HG03097 (cell line): ENCODE results near the gene SUSD3.
"Not testable (repeated sequence)": the region's sequence is repeated elsewhere in the genome, so short reads cannot be mapped to it uniquely, and the experiment has no call there.

Experiments used
- ATAC-seq: cut with Tn5 transposase; IDR thresholded peaks from one replicate; pipeline ENCODE4 v1.9.1; 2021; ENCODE audit not compliant: unreplicated experiment, low FRiP score

The SUSD3 gene

DNA sequence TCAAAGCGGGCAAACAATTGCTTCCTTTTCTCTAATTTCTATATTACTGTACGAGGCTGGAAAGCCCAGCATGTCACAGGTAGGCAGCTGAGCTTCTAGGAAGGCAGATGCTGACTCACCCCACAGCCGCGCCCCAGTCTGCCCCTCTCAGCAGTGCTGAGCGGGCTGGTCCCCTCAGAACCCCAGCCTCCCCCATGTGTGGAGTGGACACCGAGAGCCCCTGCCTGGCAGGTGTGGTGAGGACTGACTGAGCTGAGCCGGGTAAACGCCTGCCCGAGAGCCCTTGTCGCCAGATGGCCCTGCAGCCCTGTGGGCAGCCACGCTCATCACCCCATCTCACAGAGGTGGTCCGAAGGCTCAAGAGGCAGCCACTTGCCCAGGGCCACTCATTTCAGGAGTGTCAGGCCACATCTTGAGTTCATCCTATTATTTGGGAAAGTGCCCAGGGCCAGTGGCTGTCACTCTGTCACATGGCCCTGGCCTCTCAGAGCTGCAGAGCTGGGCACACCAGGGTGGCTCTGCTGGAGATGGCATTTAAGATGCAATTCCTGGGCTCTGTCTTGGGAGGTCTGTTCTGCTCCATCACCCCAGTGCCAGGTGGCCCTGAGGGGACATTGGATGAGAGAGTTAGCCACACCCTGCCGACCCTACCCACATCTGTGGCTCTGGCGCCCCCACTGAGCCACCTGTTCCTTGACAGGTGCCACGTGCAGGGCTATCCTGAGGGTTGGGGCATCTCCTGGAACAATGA, 50.0 kb downstream of the SUSD3 start:
- ATAC-seq, result no peak

GRCh38 chr9:93110311-93110855, 51.9 kb downstream of the SUSD3 start:
- no peak for ATAC-seq

- no peak for ATAC-seq
Observed at GRCh38 chr9:93111001-93111370, 52.5 kb downstream of the SUSD3 start.

- ATAC-seq, result no peak
Observed at GRCh38 chr9:93111371-93112115, 53.0 kb downstream of the SUSD3 start.

DNA sequence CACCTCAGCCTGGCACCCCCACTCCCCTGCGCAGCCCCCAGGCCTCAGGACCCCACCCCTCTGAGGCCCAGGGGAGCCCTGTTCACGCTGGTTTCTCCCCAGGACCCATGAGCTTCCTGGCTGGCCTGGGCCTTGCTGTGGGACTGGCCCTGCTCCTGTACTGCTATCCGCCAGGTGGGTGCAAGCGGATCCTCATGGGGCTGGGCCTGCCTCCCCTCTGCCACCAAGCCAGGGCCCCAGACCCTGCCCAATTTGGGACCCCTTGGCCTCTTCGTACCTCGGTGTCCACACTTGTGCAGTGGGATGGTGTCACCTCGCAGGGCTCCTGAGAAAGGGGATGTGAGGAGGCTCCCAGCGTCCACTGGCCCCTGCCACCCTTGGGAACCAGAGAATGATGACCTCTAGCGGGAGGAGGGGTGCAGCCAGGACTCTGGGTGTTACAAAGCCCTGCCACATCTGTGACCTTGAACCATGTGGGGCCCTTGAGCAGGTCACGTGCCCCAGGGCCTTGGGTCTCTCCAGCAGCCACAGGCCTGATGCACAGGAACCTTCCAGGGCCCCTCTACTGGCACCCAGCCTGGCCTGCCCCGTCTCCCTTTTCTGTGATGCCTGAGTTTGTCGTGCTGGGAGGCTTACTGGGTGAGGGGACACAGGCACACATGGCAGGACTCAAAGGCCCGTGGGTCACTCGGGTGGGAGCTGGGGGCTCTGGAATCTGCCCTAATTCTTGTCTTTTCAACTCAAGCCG, 53.8 kb downstream of the SUSD3 start:
- ATAC-seq, result no peak

- no peak for ATAC-seq
Observed at GRCh38 chr9:93112864-93113389, 54.4 kb downstream of the SUSD3 start.

GRCh38 chr9:93114169-93114983, 55.9 kb downstream of the SUSD3 start:
- ATAC-seq, result no peak

DNA sequence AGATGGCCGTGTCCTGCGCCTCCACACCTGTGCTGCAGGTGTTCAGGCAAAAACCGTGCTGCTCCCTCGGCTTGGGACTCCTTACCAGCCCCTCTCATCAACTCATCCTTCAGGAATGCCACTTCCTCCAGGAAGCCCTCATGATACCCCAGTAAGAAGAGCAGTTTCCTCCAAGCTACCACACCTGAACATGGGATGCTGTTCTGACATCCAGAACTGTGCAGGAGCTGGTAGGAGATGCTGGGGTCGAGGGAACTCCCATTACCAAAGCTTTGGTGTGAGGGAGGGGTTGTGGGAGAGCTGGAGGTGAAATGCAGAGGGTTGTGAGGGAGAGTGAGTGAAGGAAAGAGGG, 56.5 kb downstream of the SUSD3 start:
- no peak for ATAC-seq

DNA sequence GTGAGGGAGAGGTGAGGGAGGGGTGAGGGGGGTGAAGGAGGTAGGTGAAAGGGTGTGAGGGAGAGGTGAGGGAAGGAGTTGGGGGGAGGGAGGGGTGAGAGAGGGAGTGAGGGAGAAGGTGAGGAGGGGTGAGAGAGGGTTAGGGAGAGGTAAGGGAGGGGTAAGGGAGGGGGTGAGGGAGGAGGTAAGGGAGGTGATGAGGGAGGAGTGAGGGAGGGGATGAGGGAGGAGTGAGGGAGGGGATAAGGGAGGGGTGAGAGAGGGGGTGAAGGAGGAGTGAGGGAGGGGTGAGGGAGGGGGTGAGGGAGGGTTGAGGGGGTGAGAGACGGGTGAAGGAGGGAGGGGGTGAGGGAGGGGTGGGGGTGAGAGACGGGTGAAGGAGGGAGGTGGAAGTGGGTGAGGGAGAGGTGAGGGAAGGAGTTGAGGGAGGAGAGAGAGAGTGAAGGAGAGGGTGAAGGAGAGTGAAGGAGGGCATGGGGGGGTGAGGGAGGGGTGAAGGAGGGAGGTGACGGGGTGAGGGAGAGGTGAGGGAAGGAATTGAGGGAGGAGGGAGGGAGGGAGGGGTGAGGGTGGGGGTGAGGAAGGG, 57.1 kb downstream of the SUSD3 start:
- no peak for ATAC-seq

- no peak for ATAC-seq
Observed at GRCh38 chr9:93116072-93116961, 57.8 kb downstream of the SUSD3 start.

- not testable (repeated sequence) for ATAC-seq
Observed at GRCh38 chr9:93117521-93117920, 59.0 kb downstream of the SUSD3 start.

DNA sequence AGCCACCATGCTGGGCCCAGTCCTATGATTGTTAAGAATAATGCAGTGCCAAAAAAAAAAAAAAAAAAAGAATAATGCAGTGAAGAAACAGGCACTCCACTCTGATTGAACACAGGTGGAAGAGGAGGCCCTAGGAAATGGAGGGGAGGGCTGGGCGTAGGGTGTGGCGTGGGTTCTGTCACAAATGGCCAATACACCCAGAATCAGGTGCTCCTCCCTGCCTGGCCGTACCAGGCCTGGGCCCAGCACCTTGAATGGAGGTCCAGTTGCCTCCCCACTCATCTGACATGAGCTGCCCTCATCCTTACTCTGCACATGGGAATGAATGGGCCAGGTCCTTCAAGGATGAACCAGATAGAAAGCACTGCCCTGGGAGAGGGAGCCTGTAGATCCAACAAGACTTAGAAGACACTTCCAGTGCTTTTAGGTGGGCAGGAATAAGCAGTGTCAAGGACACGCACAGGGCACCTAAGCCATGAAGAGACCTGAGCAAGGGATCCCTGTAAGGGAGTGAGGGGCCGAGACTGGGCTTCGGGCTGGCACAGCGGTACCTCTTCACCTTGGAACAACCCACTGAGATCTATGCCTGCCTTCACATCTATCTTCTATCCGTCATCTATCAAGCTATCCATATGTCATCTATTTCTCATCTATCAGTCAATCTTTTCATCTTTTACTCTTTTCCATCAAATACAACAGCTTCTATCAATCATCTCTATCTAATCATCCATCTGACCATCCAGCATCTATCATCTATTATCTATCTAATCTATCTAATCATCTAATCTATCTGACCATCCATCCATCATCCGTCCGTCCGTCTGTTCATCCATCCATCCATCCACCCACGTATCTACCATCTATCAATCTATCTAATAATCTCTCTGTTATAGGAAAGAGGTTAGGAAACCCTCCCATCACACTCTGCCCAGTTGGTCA, 59.7 kb downstream of the SUSD3 start:
- no peak for ATAC-seq

GRCh38 chr9:93118863-93119702, 60.6 kb downstream of the SUSD3 start:
- no peak for ATAC-seq

- no peak for ATAC-seq
Observed at GRCh38 chr9:93119703-93119952, 61.1 kb downstream of the SUSD3 start.

DNA sequence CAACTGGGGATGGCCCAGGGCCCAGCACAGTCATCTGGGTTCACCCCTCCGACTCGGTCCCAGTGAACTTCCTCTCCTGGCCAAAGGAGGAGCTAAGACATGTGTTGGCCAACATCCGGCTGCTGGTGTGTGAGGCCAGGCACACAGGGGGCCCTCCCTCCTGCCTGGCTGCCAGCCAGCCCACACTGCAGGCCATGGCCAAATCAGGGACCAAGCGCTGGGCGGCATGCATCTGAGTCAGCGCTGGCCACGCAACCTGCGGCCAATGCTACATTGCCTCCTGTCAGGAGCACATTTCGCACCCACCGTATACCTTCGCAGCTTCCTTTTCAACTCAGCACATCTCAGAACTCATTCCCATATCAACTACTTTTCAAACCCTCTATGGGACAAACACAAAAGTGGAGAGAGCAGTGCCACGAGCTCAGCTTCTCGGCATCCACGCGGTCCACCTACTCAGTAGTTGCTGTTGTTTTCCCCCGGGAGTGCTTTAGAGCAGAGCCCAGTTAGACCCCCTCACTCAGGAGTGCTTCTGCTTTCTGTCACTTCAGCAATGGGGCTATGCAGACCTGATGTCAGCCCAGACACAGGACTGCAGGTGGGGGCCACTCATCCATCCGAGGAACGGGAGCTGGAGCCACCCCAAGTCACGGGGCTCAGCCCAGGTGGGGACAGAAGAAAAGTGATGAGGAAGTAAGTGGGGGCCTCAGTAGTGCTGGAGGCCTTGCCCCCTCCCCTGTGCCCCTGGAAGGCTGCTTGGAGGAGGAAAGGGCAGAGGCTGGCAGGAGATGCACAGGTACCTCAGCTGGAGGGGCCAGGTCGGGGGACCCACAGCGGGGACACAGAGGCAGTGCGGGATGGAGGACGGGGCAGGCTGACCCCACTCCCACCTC, 61.7 kb downstream of the SUSD3 start:
- ATAC-seq, result peak; percentile 73

- ATAC-seq, result no peak
Observed at GRCh38 chr9:93120846-93121315, 62.4 kb downstream of the SUSD3 start.
